HG02938 (cell line): ENCODE data around the gene SEZ6L2.
"Not testable (repeated sequence)": the region's sequence is repeated elsewhere in the genome, so short reads cannot be mapped to it uniquely, and the experiment has no call there.

Experiments
- ATAC-seq: cut with Tn5 transposase; IDR thresholded peaks from one replicate; pipeline ENCODE4 v1.9.1; 2021; ENCODE audit warnings: mild to moderate bottlenecking, moderate library complexity; ENCODE audit not compliant: unreplicated experiment

The SEZ6L2 gene

GRCh38 chr16:29891525-29892457, 7.6 kb downstream of the SEZ6L2 start:
- ATAC-seq = no peak

- not testable (repeated sequence) for ATAC-seq
These were observed 10.0 kb downstream of the SEZ6L2 start for GRCh38 chr16:29889372-29889771.

GRCh38 chr16:29883987-29884386, 15.4 kb downstream of the SEZ6L2 start:
- no peak for ATAC-seq

GRCh38 chr16:29881050-29881449, 18.3 kb downstream of the SEZ6L2 start:
- no peak for ATAC-seq

GRCh38 chr16:29878172-29878571, 21.2 kb downstream of the SEZ6L2 start:
- ATAC-seq = no peak

GRCh38 chr16:29877266-29877961, 21.9 kb downstream of the SEZ6L2 start:
- ATAC-seq = no peak

GRCh38 chr16:29876594-29877249, 22.6 kb downstream of the SEZ6L2 start:
- no peak for ATAC-seq

- ATAC-seq = no peak
These were observed 23.1 kb downstream of the SEZ6L2 start for GRCh38 chr16:29876217-29876593.

GRCh38 chr16:29875206-29875605, 24.1 kb downstream of the SEZ6L2 start:
- ATAC-seq = no peak

GRCh38 chr16:29873319-29873718, 26.0 kb downstream of the SEZ6L2 start:
- ATAC-seq = no peak

- no peak for ATAC-seq
These were observed 27.4 kb downstream of the SEZ6L2 start for GRCh38 chr16:29871822-29872546.

- ATAC-seq = not testable (repeated sequence)
These were observed 30.3 kb downstream of the SEZ6L2 start for GRCh38 chr16:29869067-29869466.

- ATAC-seq = no peak
These were observed 30.8 kb downstream of the SEZ6L2 start for GRCh38 chr16:29868396-29869009.

- no peak for ATAC-seq
These were observed 35.1 kb downstream of the SEZ6L2 start for GRCh38 chr16:29864205-29864604.

- ATAC-seq = no peak
These were observed 35.7 kb downstream of the SEZ6L2 start for GRCh38 chr16:29863669-29863984.

- peak; percentile 86 for ATAC-seq
These were observed 36.3 kb downstream of the SEZ6L2 start, which contains the start of gene CDIPT for GRCh38 chr16:29862884-29863668. Gene CDIPT, minus strand, starts transcription at chr16:29863226. Its CDS starts 369 bp downstream, at chr16:29862857.

- no peak for ATAC-seq
These were observed 36.9 kb downstream of the SEZ6L2 start for GRCh38 chr16:29862383-29862883.

- ATAC-seq = no peak
These were observed 39.1 kb downstream of the SEZ6L2 start for GRCh38 chr16:29860218-29860617.

- ATAC-seq = no peak
These were observed 40.4 kb downstream of the SEZ6L2 start for GRCh38 chr16:29858974-29859373.
